Measurements from ENCODE around the gene CAMK2G. TPM values are rescaled to one million over a fixed set of nuclear protein-coding genes. Genes with fewer than 3 reads are reported as not detected.
"Not testable (repeated sequence)": the region's sequence is repeated elsewhere in the genome, so short reads cannot be mapped to it uniquely, and the experiment has no call there.

The CAMK2G gene
- polyA plus RNA-seq, 3 donors from 2014 or later: 4.8 to 5.8 (median 5.0) TPM

DNA sequence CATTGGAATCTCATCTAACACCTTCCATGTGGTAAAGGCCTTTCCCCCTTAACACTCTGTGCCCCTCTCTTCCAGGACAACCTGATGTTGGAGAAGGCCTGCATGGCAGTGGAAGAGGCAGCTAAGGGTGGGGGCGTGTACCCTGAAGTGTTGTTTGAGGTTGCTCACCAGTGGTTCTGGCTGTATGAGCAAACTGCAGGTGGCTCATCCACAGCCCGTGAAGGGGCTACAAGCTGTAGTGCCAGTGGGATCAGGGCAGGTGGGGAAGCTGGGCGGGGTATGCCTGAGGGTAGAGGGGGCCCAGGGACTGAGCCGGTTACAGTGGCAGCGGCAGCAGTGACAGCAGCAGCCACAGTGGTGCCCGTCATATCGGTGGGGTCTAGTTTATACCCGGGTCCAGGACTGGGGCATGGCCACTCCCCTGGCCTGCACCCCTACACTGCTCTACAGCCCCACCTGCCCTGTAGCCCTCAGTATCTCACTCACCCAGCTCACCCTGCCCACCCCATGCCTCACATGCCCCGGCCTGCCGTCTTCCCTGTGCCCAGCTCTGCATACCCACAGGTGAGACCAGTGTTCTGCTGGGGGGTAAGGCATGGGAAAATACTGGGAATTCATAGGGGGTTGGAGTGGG is 75.3 kb downstream of the CAMK2G start:
- peak overlapping the region in 3 of 6 donors; percentile 24 to 60 (median 56) for H3K27ac Mint-ChIP-seq
- H3K27me3 Mint-ChIP-seq (ENCODE audit: low read depth in 3 of 3): peaks cover 4 to 7% (median 7%) of the 10 kb centered on the region in 3 donors
- no peak for DNase-seq
- peaks cover 11 to 46% (median 23%) of the 10 kb centered on the region in 3 donors for H3K36me3 Mint-ChIP-seq
- H3K9me3 Mint-ChIP-seq: no peaks in the 10 kb centered on the region
- peaks cover 0 to 5% of the 10 kb centered on the region in 2 donors for H3K4me1 Mint-ChIP-seq
- no peak overlapping the region for H3K4me3 Mint-ChIP-seq

DNA sequence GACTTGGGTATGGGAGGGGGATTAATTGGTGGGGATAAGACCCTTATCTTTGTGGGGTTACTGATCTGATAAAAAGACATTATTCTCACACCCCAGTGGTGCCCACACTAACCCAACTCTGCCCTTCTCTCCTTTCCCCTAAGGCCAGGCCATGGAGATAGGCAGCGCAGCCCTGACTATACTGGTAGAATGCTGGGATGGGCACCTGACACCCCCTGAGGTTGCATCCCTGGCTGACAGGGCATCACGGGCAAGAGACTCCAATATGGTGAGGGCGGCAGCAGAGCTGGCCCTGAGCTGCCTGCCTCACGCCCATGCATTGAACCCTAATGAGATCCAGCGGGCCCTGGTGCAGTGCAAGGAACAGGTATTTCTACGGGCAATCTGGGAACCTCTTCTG is 76.3 kb downstream of the CAMK2G start:
- Mint-ChIP-seq H3K9me3 (no peaks in the 10 kb centered on the region), H3K27ac (peak overlapping the region in 2 of 6 donors; percentile 40 to 64)

DNA sequence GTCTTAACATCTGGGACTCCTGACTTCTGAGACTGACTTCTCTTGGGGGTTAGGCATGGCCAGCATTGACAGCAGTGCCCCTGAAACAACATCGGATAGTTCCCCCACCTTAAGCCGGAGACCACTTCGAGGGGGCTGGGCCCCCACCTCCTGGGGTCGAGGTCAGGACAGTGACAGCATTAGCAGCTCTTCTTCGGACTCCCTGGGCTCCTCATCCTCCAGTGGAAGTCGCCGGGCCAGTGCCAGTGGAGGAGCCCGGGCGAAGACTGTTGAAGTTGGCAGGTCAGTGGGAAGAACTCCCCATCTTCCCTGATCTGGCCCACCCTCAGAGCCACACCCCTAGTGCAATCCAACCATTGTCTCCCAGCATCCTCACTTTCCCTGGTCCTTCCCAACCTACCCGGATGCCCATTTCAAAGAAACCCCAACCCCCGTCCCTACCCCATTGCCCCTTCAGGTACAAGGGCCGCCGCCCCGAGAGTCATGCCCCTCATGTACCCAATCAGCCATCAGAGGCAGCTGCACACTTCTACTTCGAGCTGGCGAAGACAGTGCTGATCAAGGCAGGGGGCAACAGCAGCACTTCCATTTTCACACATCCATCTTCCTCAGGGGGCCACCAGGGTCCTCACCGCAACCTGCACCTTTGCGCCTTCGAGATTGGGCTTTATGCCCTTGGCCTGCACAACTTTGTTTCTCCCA is 76.9 kb downstream of the CAMK2G start:
- Mint-ChIP-seq H3K27me3 (ENCODE audit: low read depth in 3 of 3) (peaks cover 3 to 7% (median 4%) of the 10 kb centered on the region in 3 donors), H3K36me3 (peaks cover 5 to 41% (median 29%) of the 10 kb centered on the region in 3 donors), H3K4me1 (no peaks in the 10 kb centered on the region), H3K4me3 (no peak overlapping the region), H3K27ac (peak overlapping the region in 2 of 6 donors; percentile 53 to 64), H3K9me3 (no peaks in the 10 kb centered on the region)
- no peak for DNase-seq

More for the DNA sequence above, 76.3 kb downstream of the CAMK2G start:
- peaks cover 8 to 43% (median 30%) of the 10 kb centered on the region in 3 donors for H3K36me3 Mint-ChIP-seq
- no peaks in the 10 kb centered on the region for H3K4me1 Mint-ChIP-seq
- DNase-seq: no peak
- H3K4me3 Mint-ChIP-seq: no peak overlapping the region
- H3K27me3 Mint-ChIP-seq (ENCODE audit: low read depth in 3 of 3): peaks cover 3 to 7% (median 4%) of the 10 kb centered on the region in 3 donors

DNA sequence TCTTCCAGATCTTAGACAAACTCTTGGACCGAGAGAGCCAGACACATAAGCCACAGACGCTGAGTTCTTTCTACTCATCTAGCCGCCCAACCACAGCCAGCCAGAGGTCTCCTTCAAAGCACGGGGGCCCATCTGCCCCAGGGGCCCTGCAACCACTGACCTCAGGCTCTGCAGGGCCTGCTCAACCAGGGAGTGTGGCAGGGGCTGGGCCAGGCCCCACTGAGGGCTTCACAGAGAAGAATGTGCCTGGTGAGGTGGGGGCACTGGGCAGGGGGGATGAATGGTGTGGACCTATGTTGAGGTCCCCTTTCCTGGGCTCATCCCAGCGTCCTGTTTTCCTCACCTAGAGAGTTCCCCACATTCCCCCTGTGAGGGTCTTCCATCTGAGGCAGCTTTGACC is 77.6 kb downstream of the CAMK2G start:
- Mint-ChIP-seq H3K4me1 (no peaks in the 10 kb centered on the region), H3K27me3 (ENCODE audit: low read depth in 3 of 3) (peaks cover 3 to 7% (median 4%) of the 10 kb centered on the region in 3 donors), H3K4me3 (no peak overlapping the region), H3K36me3 (peaks cover 5 to 37% (median 29%) of the 10 kb centered on the region in 3 donors), H3K27ac (peak overlapping the region in 2 of 6 donors; percentile 27 to 55), H3K9me3 (no peaks in the 10 kb centered on the region)
- DNase-seq: no peak

DNA sequence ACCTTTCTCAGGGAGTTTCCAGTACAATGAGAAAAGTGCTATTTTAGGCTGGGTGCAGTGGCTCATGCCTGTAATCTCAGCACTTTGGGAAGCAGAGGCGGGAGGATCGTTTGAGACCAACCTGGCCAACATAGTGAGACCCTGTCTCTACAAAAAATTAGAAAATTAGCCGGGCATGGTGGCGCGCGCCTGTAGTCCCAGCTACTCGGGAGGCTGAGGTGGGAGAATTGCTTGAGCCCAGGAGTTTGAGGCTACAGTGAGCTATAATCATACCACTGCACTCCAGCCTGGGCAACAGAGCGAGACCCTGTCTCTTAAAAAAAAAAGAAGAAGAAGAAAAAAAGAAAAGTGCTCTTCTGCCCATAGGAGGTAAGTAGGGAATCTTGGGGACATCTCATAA is 78.3 kb downstream of the CAMK2G start:
- not testable (repeated sequence) for H3K4me1 Mint-ChIP-seq; H3K4me3 Mint-ChIP-seq; H3K9me3 Mint-ChIP-seq; DNase-seq; H3K27me3 Mint-ChIP-seq (ENCODE audit: low read depth in 3 of 3)
- peak overlapping the region in 2 of 6 donors; percentile 17 to 27 for H3K27ac Mint-ChIP-seq
- peaks cover 5 to 38% (median 29%) of the 10 kb centered on the region in 3 donors for H3K36me3 Mint-ChIP-seq

DNA sequence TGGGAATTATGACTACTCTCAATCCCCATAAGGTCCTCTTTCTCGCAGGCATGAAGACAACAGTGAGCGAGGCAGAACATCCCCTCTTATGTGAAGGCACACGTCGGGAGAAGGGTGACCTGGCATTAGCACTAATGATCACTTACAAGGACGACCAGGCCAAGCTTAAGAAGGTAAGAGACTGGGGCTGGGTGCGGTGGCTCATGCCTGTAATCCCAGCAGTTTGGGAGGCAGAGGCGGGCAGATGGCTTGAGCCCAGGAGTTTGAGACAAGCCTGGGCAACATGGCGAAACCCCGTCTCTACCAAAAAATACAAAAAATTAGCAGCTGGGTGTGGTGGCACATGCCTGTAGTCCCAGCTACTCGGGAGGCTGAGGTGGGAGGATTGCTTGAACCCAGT is 78.9 kb downstream of the CAMK2G start:
- not testable (repeated sequence) for H3K27me3 Mint-ChIP-seq (ENCODE audit: low read depth in 3 of 3); H3K4me1 Mint-ChIP-seq; H3K4me3 Mint-ChIP-seq; H3K9me3 Mint-ChIP-seq; DNase-seq
- Mint-ChIP-seq H3K36me3 (peaks cover 5 to 41% (median 29%) of the 10 kb centered on the region in 3 donors), H3K27ac (peak overlapping the region in 2 of 6 donors; percentile 24 to 32)

DNA sequence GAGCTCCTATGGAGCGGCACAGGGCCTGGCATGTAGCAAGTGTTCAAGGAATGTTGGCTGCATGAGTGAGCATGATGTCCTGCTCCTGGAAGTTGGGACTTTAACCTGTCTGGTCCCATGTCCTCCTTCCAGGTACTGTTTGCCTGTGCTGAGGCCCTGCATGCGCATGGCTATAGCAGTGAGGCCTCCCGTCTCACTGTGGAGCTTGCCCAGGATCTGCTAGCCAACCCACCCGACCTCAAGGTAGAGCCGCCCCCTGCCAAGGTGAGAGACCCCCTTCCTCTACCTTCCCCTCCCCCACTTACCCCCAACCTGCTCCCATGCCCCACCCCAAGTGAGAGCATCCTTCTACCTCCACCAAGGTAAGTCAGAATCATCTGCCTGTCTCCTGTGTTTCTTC is 80.9 kb downstream of the CAMK2G start:
- Mint-ChIP-seq H3K27ac (peak overlapping the region in 2 of 6 donors; percentile 53 to 67), H3K4me3 (no peak overlapping the region), H3K27me3 (ENCODE audit: low read depth in 3 of 3) (peaks cover 0 to 4% (median 2%) of the 10 kb centered on the region in 3 donors), H3K36me3 (peaks cover 5 to 48% (median 29%) of the 10 kb centered on the region in 3 donors), H3K9me3 (no peaks in the 10 kb centered on the region), H3K4me1 (peaks cover 0 to 5% of the 10 kb centered on the region in 2 donors)
- no peak for DNase-seq

DNA sequence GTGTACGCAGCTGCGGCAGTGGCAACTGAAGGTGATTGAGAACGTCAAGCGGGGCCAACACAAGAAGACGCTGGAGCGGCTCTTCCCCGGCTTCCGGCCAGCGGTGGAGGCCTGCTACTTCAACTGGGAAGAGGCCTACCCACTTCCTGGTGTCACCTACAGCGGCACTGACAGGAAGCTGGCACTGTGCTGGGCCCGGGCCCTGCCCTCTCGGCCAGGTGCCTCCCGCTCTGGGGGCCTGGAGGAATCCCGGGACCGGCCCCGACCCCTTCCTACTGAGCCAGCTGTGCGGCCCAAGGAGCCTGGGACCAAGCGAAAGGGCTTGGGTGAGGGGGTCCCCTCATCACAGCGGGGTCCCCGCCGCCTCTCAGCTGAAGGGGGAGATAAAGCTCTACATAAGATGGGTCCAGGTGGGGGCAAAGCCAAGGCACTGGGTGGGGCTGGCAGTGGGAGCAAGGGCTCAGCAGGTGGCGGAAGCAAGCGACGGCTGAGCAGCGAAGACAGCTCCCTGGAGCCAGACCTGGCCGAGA is 82.4 kb downstream of the CAMK2G start:
- H3K36me3 Mint-ChIP-seq: peaks cover 5 to 39% (median 20%) of the 10 kb centered on the region in 3 donors
- H3K27ac Mint-ChIP-seq: no peak overlapping the region
- peaks cover 6 to 16% of the 10 kb centered on the region in 2 donors for H3K4me1 Mint-ChIP-seq
- no peak overlapping the region for H3K4me3 Mint-ChIP-seq
- DNase-seq: no peak
- peaks cover 0 to 4% (median 0%) of the 10 kb centered on the region in 3 donors for H3K27me3 Mint-ChIP-seq (ENCODE audit: low read depth in 3 of 3)
- H3K9me3 Mint-ChIP-seq: no peaks in the 10 kb centered on the region

DNA sequence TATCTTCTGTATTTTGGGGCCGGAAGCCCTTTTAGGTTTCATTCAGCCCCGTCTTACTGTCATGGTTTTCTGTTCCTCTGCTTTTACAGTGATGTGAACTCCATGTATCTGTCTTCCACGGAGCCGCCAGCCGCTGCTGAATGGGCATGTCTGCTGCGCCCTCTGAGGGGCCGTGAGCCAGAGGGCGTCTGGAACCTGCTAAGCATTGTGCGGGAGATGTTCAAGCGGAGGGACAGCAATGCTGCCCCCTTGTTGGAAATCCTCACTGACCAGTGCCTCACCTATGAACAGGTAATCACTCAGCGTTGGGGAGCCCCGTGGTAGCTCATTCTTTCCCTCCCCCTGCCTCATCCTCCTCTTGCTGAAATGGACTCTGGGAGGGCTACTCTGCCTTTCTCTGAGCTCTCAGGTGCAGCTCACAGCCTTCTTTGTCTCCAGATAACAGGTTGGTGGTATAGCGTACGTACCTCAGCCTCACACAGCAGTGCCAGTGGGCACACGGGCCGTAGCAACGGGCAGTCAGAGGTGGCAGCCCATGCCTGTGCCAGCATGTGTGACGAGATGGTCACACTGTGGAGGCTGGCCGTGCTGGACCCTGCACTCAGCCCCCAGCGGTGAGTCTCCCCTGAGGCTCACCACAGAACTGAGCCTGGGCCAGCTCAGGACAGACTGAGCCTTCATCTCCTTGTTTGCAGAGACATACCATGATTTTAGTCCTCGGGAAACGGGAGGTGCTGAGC is 83.3 kb downstream of the CAMK2G start:
- H3K4me1 Mint-ChIP-seq: peaks cover 15 to 23% of the 10 kb centered on the region in 2 donors
- H3K36me3 Mint-ChIP-seq: peaks cover 5 to 34% (median 20%) of the 10 kb centered on the region in 3 donors
- DNase-seq: no peak
- peaks cover 2 to 8% (median 4%) of the 10 kb centered on the region in 3 donors for H3K27me3 Mint-ChIP-seq (ENCODE audit: low read depth in 3 of 3)
- H3K4me3 Mint-ChIP-seq: no peak overlapping the region
- peak overlapping the region in 1 of 6 donors; percentile 57 for H3K27ac Mint-ChIP-seq
- H3K9me3 Mint-ChIP-seq: no peaks in the 10 kb centered on the region

DNA sequence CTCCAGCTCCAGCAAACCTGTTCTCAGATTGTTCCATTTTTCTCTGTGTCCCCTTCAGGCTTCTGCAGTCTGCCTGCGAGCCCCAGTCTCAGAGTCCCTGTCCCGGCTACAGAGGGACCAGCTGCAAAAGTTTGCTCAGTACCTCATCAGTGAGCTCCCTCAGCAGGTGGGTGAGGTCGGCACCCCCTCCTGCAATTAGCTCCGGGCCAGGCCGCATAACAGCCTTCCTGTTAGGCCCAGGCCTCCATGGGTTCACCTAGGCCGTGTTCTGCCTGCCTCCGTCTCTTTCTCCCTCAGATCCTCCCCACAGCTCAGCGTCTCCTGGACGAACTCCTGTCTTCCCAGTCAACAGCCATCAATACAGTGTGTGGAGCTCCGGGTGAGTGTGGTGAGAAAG is 84.7 kb downstream of the CAMK2G start:
- no peaks in the 10 kb centered on the region for H3K9me3 Mint-ChIP-seq
- peak overlapping the region in 1 of 5 donors; percentile 42 for H3K4me3 Mint-ChIP-seq
- peaks cover 9 to 19% (median 11%) of the 10 kb centered on the region in 3 donors for H3K27me3 Mint-ChIP-seq (ENCODE audit: low read depth in 3 of 3)

DNA sequence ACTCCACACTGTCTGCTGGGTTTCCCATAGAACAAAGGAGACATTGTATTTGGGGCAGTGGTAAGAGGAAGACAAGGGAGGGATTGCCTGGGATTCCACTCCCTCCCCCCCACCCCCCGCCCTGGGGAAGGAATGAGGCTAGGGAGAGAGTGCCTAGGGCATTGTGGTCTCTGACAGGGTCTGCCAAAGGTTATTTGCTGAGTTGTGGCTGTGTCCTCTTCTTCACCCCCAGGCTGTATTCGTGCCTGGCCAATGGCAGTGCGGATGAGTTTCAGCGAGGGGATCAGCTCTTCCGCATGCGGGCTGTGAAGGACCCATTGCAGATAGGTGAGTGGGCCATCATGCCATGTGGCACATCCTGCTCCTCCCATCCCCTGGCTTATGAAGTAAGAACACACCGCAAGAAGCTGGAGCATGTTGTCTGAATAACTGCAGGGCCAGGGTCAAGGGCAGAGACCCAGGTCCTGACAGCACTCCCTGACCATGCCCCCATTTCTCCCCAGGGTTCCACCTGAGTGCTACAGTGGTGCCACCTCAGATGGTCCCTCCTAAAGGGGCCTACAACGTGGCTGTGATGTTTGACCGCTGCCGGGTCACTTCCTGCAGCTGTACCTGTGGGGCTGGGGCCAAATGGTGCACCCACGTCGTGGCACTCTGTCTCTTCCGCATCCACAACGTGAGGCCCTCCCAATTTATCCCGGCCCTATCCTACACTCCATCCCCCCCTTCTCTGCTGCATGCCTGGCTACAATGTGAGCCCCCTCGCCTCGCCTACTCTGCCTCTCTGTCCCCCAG is 85.3 kb downstream of the CAMK2G start:
- H3K27me3 Mint-ChIP-seq (ENCODE audit: low read depth in 3 of 3): peaks cover 9 to 19% (median 11%) of the 10 kb centered on the region in 3 donors
- H3K9me3 Mint-ChIP-seq: no peaks in the 10 kb centered on the region
- H3K36me3 Mint-ChIP-seq: peaks cover 5 to 22% (median 10%) of the 10 kb centered on the region in 3 donors
- H3K4me3 Mint-ChIP-seq: peak overlapping the region in 1 of 5 donors; percentile 42
- no peak overlapping the region for H3K27ac Mint-ChIP-seq
- H3K4me1 Mint-ChIP-seq: peaks cover 27 to 34% of the 10 kb centered on the region in 2 donors
- no peak for DNase-seq

More for the DNA sequence above, 84.7 kb downstream of the CAMK2G start:
- Mint-ChIP-seq H3K36me3 (peaks cover 5 to 27% (median 14%) of the 10 kb centered on the region in 3 donors), H3K4me1 (peaks cover 25 to 33% of the 10 kb centered on the region in 2 donors), H3K27ac (no peak overlapping the region)
- DNase-seq: no peak

DNA sequence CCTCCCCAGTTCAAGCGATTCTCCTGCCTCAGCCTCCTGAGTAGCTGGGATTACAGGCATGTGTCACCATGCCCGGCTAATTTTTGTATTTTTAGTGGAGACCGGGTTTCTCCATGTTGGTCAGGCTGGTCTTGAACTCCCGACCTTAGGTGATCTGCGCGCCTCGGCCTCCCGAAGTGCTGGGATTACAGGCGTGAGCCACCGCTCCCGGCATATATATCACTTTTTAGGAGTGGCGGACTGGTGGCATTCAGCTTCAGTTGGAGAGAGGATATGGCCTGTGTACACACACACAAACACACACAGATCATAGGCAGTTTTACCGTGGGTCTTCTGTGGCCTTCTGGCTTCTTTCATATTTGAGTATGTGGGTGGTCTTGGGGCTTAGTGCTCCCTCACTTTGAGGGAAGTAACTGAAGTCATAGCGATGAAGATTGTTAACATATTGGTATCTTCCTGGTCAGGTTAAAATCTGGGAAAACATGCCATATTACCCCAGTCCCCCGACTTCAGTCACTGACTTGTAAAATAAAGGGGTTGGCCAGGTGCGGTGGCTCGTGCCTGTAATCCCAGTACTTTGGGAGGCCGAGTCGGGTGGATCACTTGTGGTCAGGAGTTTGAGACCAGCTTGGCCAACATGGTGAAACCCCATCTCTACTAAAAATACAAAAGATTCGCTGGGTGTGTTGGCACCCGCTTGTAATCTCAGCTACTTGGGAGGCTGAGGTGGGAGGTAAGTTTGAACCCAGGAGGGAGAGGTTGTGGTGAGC is 87.1 kb downstream of the CAMK2G start:
- DNase-seq: not testable (repeated sequence)

More for the DNA sequence above, 87.1 kb downstream of the CAMK2G start:
- Mint-ChIP-seq H3K4me1 (peaks cover 41 to 46% of the 10 kb centered on the region in 2 donors), H3K4me3 (peak overlapping the region; percentile 12 to 94 (median 69)), H3K27me3 (ENCODE audit: low read depth in 3 of 3) (peaks cover 10 to 19% (median 11%) of the 10 kb centered on the region in 3 donors), H3K36me3 (peaks cover 0 to 15% (median 0%) of the 10 kb centered on the region in 3 donors), H3K27ac (peak overlapping the region in 5 of 6 donors; percentile 46 to 80 (median 67))
- not testable (repeated sequence) for H3K9me3 Mint-ChIP-seq
